Thymus (tissue), 11 donors: ENCODE data around the gene SPIB. TPM values are rescaled to one million over a fixed set of nuclear protein-coding genes. Genes with fewer than 3 reads are reported as not detected.

Experiments used
- DNase-seq, 9 donors: peaks; one replicate each; pipeline ENCODE4 v3.0.0-alpha.2; 2013; ENCODE audit warnings: low spot score in 9 of 9, low read depth in 6 of 9, missing footprints in 1 of 9
- H3K27ac ChIP-seq, 2 donors: one replicate each; pipeline ENCODE4 v1.5.1; 2013; ENCODE audit warnings: control low read depth in 1 of 2, low read depth in 1 of 2, low read length in 1 of 2, mild to moderate bottlenecking in 1 of 2, moderate library complexity in 1 of 2
- H3K27me3 ChIP-seq, 2 donors: one replicate each; pipeline ENCODE4 v1.5.1; 2013; ENCODE audit warnings: low read length in 1 of 2; ENCODE audit not compliant: control insufficient read depth in 2 of 2, insufficient read depth in 1 of 2
- H3K36me3 ChIP-seq, 2 donors: one replicate each; pipeline ENCODE4 v1.5.1; 2013; ENCODE audit warnings: low read length in 1 of 2, mild to moderate bottlenecking in 1 of 2, moderate library complexity in 1 of 2; ENCODE audit not compliant: control insufficient read depth in 2 of 2, insufficient read depth in 2 of 2
- H3K4me1 ChIP-seq, 2 donors: one replicate each; pipeline ENCODE4 v1.5.1; 2013; ENCODE audit warnings: low read length in 2 of 2; ENCODE audit not compliant: control insufficient read depth in 2 of 2, insufficient read depth in 2 of 2
- H3K4me3 ChIP-seq, 2 donors: one replicate each; pipeline ENCODE4 v1.5.1; 2013; ENCODE audit warnings: low read length in 2 of 2, control low read depth in 1 of 2, mild to moderate bottlenecking in 1 of 2
- H3K9me3 ChIP-seq, 2 donors: one replicate each; pipeline ENCODE4 v1.5.1; 2013; ENCODE audit warnings: low read length in 1 of 2, mild to moderate bottlenecking in 1 of 2; ENCODE audit not compliant: control insufficient read depth in 2 of 2, insufficient read depth in 1 of 2
- WGBS: extraction: QIAGEN DNeasy Blood & Tissue Kit; methylation state at CpG from one replicate; pipeline ENCODE4 v1.1.7; 2013; 5-methylcytosine and 5-hydroxymethylcytosine counted together
- polyA plus RNA-seq: library from polyadenylated mRNA; stranded (reverse); fragments of 200-250 nt; gene quantifications from one replicate; pipeline ENCODE4 v1.2.3, GENCODE V29; 2013
- total RNA-seq: library from RNA; stranded (reverse); fragments of 120-200 nt; gene quantifications from one replicate; pipeline ENCODE4 v1.2.4, GENCODE V29; 2013
- donor health status: healthy.

The SPIB gene
- total and polyA plus RNA-seq, 2 donors: 8.1 to 14.8 TPM

DNA sequence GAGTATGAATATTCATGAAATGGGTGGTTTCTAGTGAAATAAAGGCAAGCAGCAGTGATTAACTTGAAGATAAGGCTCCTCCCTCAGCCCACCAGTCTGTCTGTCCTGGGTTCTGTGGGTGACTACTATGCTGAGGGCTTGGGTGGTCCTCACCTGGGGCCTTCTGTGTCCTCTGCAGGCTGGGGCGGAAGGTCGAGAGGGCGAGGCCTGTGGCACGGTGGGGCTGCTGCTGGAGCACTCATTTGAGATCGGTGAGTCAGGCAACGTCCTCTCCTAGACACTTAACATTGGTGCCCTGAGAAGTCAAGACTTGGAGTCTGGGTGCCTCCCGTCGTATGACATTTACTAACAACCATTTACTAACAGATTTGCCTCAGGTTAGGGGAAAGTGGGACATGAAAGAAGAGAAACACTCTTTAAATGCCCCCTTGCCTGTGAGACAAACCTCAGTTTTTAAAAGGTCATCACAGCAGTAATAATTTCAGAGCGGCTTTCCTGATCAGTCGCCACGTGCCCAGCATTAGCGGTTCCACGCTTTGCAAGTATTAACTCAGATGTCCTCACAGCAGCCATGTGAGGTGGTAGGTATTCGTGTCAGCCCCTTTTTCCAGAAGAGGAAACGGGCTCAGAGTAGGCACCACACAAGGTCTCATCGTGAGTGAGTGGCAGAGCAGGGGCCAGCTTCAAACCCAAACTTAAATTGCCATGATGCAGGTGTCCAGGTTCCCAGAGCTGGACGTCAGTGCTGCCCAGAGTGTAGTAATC, 59.2 kb downstream of the SPIB start:
- no peak for DNase-seq
- peaks cover 8% of the 10 kb centered on the region in 2 donors for H3K4me1 ChIP-seq
- H3K27me3 ChIP-seq: peaks cover 0 to 6% of the 10 kb centered on the region in 2 donors
- H3K9me3 ChIP-seq: peaks cover 0 to 25% of the 10 kb centered on the region in 2 donors
- peaks cover 18 to 44% of the 10 kb centered on the region in 2 donors for H3K36me3 ChIP-seq
- H3K4me3 ChIP-seq: no peak overlapping the region
- 97% methylated on average over 17 of the region's 17 CpGs for WGBS
- no peak overlapping the region for H3K27ac ChIP-seq

DNA sequence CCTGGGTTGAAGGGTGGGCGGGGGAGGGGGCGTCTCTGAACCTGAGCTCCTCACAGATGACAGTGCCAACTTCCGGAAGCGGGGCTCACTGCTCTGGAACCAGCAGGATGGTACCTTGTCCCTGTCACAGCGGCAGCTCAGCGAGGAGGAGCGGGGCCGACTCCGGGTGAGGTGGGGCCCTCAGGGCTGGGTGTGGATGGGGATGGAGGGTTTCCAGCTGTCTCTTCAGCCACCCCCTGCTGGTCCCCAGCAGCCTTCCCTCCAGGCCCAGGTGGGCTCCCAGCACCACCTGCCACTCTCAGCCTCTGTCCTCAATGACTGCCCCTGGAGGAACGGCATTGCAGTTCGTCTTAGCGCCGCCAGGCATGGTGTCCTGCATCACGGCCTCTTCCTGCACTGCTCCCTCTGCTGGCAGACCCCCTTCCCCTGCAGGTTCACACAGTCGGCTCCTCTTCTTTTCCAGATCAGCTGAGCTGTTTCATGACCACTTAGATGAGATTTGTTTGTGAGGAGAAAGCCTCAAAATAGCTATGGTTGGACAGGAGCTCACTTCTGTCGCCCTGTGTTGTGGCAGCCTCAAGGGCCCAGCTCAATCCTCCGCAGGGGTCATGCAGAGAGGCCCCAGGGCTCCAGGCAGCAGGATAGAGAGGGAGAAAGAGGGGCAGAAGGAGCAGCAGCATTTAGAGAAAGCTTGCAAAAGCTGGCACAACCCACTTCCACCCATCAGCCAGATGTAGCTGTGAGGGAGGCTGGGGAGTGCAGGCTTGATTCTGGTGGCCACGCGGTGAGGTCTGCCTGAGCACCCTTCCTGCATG, 60.4 kb downstream of the SPIB start:
- Histone ChIP-seq H3K27ac (no peak overlapping the region), H3K9me3 (peaks cover 0 to 25% of the 10 kb centered on the region in 2 donors), H3K36me3 (peaks cover 24 to 44% of the 10 kb centered on the region in 2 donors), H3K4me3 (no peak overlapping the region), H3K27me3 (peaks cover 0 to 6% of the 10 kb centered on the region in 2 donors), H3K4me1 (peaks cover 8% of the 10 kb centered on the region in 2 donors)
- no peak for DNase-seq
- WGBS: 97% methylated on average over 19 of the region's 19 CpGs

DNA sequence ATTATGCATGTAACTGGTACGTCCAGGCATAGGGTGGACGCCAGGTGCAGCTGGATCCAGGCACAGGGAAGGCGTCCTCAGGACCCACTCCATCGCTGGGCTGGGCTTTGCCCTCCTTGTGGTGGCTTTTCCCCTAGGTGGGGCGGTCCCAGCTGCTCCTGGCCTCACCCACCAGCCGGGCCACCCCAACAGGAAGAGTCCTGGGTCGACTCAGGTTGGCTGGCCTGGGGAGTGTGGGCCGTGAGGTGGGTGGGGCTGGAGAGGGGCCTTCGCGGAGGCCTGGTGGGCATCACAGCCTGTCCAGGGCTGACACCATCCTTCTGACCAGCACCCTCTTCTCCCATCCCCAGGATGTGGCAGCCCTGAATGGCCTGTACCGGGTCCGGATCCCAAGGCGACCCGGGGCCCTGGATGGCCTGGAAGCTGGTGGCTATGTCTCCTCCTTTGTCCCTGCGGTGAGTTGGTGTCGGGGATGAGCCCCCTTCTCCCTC, 61.1 kb downstream of the SPIB start:
- no peak for DNase-seq
- H3K9me3 ChIP-seq: peaks cover 0 to 25% of the 10 kb centered on the region in 2 donors
- peaks cover 24 to 44% of the 10 kb centered on the region in 2 donors for H3K36me3 ChIP-seq
- no peak overlapping the region for H3K4me3 ChIP-seq
- 97% methylated on average over 16 of the region's 16 CpGs for WGBS
- H3K4me1 ChIP-seq: peaks cover 8% of the 10 kb centered on the region in 2 donors
- peaks cover 0 to 6% of the 10 kb centered on the region in 2 donors for H3K27me3 ChIP-seq
- no peak overlapping the region for H3K27ac ChIP-seq

DNA sequence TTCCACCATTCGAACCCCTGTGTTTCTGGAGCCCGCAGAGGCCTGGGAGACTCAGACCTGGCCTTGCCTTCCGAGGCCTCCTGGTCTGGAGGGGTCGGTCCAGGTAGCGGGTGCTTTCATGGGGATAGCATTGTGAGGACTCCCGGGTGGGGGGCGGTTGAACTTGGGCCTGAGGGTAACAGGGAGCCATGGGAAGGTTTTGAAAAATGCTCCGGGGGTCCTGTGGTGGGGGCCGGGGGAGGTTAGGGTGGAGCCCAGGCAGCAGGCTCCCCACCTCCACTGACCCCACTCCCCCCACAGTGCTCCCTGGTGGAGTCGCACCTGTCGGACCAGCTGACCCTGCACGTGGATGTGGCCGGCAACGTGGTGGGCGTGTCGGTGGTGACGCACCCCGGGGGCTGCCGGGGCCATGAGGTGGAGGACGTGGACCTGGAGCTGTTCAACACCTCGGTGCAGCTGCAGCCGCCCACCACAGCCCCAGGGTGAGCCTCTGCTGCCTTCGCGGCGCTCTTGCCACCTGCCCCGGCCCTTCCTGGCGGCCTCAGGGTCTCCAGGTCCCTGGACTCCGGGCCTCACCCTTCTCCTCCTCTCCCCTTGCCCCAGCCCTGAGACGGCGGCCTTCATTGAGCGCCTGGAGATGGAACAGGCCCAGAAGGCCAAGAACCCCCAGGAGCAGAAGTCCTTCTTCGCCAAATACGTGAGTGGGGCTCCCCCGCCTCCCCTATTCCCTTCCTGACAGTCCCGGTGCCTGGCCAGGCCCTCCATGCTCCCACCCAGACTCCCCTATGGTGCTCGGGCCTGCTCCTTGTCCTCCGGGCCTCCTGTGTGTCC, 61.8 kb downstream of the SPIB start:
- H3K4me1 ChIP-seq: peaks cover 8% of the 10 kb centered on the region in 2 donors
- H3K36me3 ChIP-seq: peaks cover 24 to 44% of the 10 kb centered on the region in 2 donors
- no peak for DNase-seq
- no peak overlapping the region for H3K4me3 ChIP-seq
- H3K9me3 ChIP-seq: peaks cover 0 to 25% of the 10 kb centered on the region in 2 donors
- no peak overlapping the region for H3K27ac ChIP-seq
- WGBS: 98% methylated on average over 37 of the region's 37 CpGs
- H3K27me3 ChIP-seq: peaks cover 0 to 3% of the 10 kb centered on the region in 2 donors

Other genes with a start within 250 kb of the SPIB start
- gene MYH14, start 215.3 kb upstream of the SPIB start, total RNA-seq: 1.6 TPM
- gene MYH14, start 215.3 kb upstream of the SPIB start, polyA plus RNA-seq: 16.2 TPM
- gene KCNC3, start 89.6 kb upstream of the SPIB start, total RNA-seq: 0.47 TPM
- 6.8 TPM for gene KCNC3, start 89.6 kb upstream of the SPIB start, polyA plus RNA-seq
- 0.94 TPM for gene NAPSA, start 53.3 kb upstream of the SPIB start, total RNA-seq
- 6.4 TPM for gene NAPSA, start 53.3 kb upstream of the SPIB start, polyA plus RNA-seq
- gene NR1H2, start 42.5 kb upstream of the SPIB start, total RNA-seq: 27.9 TPM
- 57.2 TPM for gene NR1H2, start 42.5 kb upstream of the SPIB start, polyA plus RNA-seq
- gene POLD1, start 34.6 kb upstream of the SPIB start, total RNA-seq: 61.8 TPM
- gene POLD1, start 34.6 kb upstream of the SPIB start, polyA plus RNA-seq: 39.5 TPM
- 7.0 TPM for gene MYBPC2, start 14.0 kb downstream of the SPIB start, total RNA-seq
- gene MYBPC2, start 14.0 kb downstream of the SPIB start, polyA plus RNA-seq: 1.8 TPM
- 49.9 TPM for gene EMC10, start 57.6 kb downstream of the SPIB start, total RNA-seq
- gene EMC10, start 57.6 kb downstream of the SPIB start, polyA plus RNA-seq: 62.6 TPM
- gene GARIN5A, start 57.9 kb downstream of the SPIB start, total RNA-seq: 2.9 TPM
- gene GARIN5A, start 57.9 kb downstream of the SPIB start, polyA plus RNA-seq: 3.4 TPM
- gene JOSD2, start 92.3 kb downstream of the SPIB start, total RNA-seq: 15.9 TPM
- gene JOSD2, start 92.3 kb downstream of the SPIB start, polyA plus RNA-seq: 51.2 TPM
- 0.57 TPM for gene ASPDH, start 95.0 kb downstream of the SPIB start, total RNA-seq
- 0.50 TPM for gene ASPDH, start 95.0 kb downstream of the SPIB start, polyA plus RNA-seq
- gene LRRC4B, start 149.5 kb downstream of the SPIB start, total RNA-seq: 0.52 TPM
- gene LRRC4B, start 149.5 kb downstream of the SPIB start, polyA plus RNA-seq: 0.57 TPM
- 0.09 TPM for gene SYT3, start 220.9 kb downstream of the SPIB start, total RNA-seq
- 0.02 TPM for gene SYT3, start 220.9 kb downstream of the SPIB start, polyA plus RNA-seq
- gene C19orf81, start 230.5 kb downstream of the SPIB start, total RNA-seq: 0.61 TPM
- gene C19orf81, start 230.5 kb downstream of the SPIB start, polyA plus RNA-seq: not detected